Measurements from ENCODE around the gene HIVEP3.

GRCh38 chr1:41735139-41735538, 183.6 kb downstream of the HIVEP3 start:
- TF ChIP-seq FOXM1 (IDR thresholded peaks at IDR 0.05; ENCODE audit: borderline replicate concordance, low read depth) (no peak), REST (IDR thresholded peaks at IDR 0.05; ENCODE audit: low read depth) (no peak), EGR1 (IDR thresholded peaks at IDR 0.05) (no peak), CEBPB (IDR thresholded peaks at IDR 0.05) (no peak), CREB1 (IDR thresholded peaks at IDR 0.05; ENCODE audit: low read depth) (no peak), RAD21 (IDR thresholded peaks at IDR 0.05; ENCODE audit: low read depth) (no peak)
